ENCODE measurements around the gene SLC25A4.

SLC25A4 gene

DNA sequence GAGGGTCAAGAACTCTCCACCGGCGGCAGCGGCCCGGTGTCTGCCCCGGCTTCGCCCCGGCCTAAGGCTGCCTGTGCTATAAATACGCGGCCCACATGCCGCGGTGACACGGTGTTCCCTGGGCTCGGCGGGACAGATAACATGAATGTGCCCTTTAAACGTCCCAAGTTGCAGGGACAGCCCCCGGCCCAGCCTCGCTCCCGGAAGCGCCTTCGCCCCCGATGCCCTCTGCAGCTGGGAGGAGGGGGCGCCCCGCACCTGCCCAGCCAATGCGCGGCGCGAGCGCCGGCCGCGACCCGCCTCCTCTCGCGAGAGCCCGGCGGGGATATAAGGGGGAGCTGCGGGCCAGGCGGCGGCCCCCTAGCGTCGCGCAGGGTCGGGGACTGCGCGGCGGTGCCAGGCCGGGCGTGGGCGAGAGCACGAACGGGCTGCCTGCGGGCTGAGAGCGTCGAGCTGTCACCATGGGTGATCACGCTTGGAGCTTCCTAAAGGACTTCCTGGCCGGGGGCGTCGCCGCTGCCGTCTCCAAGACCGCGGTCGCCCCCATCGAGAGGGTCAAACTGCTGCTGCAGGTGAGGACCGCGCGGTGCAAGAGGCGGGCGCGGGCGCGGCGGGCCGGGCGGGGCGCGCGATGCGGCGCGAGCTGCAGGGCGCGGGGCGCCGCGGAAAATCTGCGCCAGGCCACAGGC is at the start of gene SLC25A4:
Gene SLC25A4 (plus strand): TSS at position 355 of the 689 bp plus-strand sequence. CDS start 107 bp downstream, at position 462.
- peak; percentile 56 for DNase-seq (ENCODE audit: low read depth, low spot score)
- Histone ChIP-seq H3K4me3 (ENCODE audit: insufficient read length, low read depth) (peak within 1 kb of the TSS; percentile 80), H3K9me3 (ENCODE audit: insufficient read depth, low read length) (no peaks in the 10 kb centered on the region), H3K9ac (ENCODE audit: insufficient read length, low read depth) (peak within 1 kb of the TSS; percentile 85), H3K27me3 (ENCODE audit: insufficient read depth, insufficient read length) (no peaks in the 10 kb centered on the region), H3K36me3 (ENCODE audit: insufficient read depth, insufficient read length, low read length) (peaks cover 31% of the 10 kb centered on the region), H3K4me1 (ENCODE audit: insufficient read depth, insufficient read length) (peaks cover 3% of the 10 kb centered on the region)
- TF ChIP-seq YY1 (IDR thresholded peaks at IDR 0.05; ENCODE audit: insufficient read depth, insufficient read length) (no peak), ZNF274 (IDR thresholded peaks at IDR 0.05; ENCODE audit: low read depth, low read length) (no peak), SUZ12 (IDR thresholded peaks at IDR 0.05; ENCODE audit: extremely low read depth, insufficient read depth, insufficient read length) (no peak)

DNA sequence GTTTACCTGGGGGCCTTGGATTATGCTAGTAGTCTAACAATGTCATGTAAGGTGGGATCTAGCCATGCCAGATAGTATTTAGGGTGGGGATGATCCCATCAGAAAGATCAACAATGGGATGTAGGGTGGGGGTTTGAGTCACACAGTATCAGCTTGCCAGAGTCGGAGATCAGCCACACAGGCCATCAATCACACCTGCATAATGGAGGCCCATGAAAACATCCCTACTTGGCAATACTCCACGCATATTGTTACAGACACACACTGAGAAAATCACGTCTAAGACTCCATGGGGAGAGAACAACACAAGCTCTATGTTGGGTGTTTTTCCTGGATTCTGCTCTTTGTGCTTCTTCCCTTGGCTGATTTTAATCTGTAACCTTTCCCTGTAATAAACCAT is 49.5 kb upstream of the SLC25A4 start:
- no peaks in the 10 kb centered on the region for H3K27me3 ChIP-seq (ENCODE audit: insufficient read depth, insufficient read length)
- H3K4me3 ChIP-seq (ENCODE audit: insufficient read length, low read depth) = no peak overlapping the region
- no peaks in the 10 kb centered on the region for H3K36me3 ChIP-seq (ENCODE audit: insufficient read depth, insufficient read length, low read length)
- no peak for DNase-seq (ENCODE audit: low read depth, low spot score)
- no peaks in the 10 kb centered on the region for H3K9me3 ChIP-seq (ENCODE audit: insufficient read depth, low read length)
- H3K9ac ChIP-seq (ENCODE audit: insufficient read length, low read depth) = no peak overlapping the region
- TF ChIP-seq SUZ12 (IDR thresholded peaks at IDR 0.05; ENCODE audit: extremely low read depth, insufficient read depth, insufficient read length) (no peak), YY1 (IDR thresholded peaks at IDR 0.05; ENCODE audit: insufficient read depth, insufficient read length) (no peak), ZNF274 (IDR thresholded peaks at IDR 0.05; ENCODE audit: low read depth, low read length) (no peak)
- H3K4me1 ChIP-seq (ENCODE audit: insufficient read depth, insufficient read length) = peaks cover 1% of the 10 kb centered on the region

DNA sequence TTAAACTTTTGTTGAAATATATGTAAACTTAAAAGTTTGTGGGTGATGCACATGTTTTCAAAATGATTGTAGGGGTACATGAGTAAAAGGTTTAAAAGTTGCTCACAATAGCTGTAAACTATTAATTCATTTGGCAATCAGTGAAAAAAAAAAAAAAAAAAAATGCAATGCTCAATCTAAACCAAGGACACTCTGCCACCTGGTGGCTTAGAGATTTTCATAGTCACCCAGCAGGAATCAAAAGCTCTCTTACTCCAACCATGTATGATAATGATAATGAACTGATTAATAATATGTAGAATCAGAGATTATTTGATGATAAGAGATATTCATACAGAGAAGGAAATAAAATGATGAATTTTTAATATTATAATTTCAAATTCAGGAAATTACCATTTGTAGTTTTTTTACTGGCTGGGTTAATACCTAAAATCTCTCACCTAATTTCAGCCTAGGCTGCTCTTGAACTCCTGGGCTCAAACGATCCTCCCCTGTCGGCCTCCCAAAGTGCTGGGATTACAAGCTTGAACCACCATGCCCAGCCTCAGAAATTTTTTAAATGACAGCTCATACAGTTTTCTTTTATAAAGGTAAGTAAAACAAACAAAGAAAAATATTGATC is 46.9 kb upstream of the SLC25A4 start:
- Histone ChIP-seq H3K36me3 (ENCODE audit: insufficient read depth, insufficient read length, low read length) (no peaks in the 10 kb centered on the region), H3K27me3 (ENCODE audit: insufficient read depth, insufficient read length) (no peaks in the 10 kb centered on the region), H3K9ac (ENCODE audit: insufficient read length, low read depth) (no peak overlapping the region), H3K4me3 (ENCODE audit: insufficient read length, low read depth) (no peak overlapping the region), H3K4me1 (ENCODE audit: insufficient read depth, insufficient read length) (peaks cover 2% of the 10 kb centered on the region), H3K9me3 (ENCODE audit: insufficient read depth, low read length) (no peaks in the 10 kb centered on the region)
- no peak for DNase-seq (ENCODE audit: low read depth, low spot score)
- TF ChIP-seq YY1 (IDR thresholded peaks at IDR 0.05; ENCODE audit: insufficient read depth, insufficient read length) (no peak), ZNF274 (IDR thresholded peaks at IDR 0.05; ENCODE audit: low read depth, low read length) (no peak), SUZ12 (IDR thresholded peaks at IDR 0.05; ENCODE audit: extremely low read depth, insufficient read depth, insufficient read length) (no peak)

DNA sequence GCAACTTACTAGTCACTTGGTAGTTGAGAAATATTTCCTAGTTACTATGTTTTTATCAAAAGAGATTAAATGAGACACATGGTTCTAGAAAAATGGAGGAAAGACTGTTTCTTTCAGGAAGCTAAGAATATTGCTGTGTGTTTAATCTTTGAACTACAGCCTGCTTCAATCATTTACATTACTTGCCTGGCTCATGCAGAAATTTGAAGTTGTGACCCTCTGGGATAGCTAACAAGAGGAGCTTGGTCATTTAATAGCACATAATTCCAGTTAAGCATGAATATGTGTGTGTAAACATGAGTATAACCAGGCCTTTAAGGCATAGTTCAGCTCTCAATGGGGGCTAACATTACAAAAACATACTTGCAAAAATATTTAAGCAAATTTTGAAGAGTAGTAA is 44.6 kb upstream of the SLC25A4 start:
- H3K27me3 ChIP-seq (ENCODE audit: insufficient read depth, insufficient read length) = no peaks in the 10 kb centered on the region
- no peak for DNase-seq (ENCODE audit: low read depth, low spot score)
- no peak overlapping the region for H3K4me3 ChIP-seq (ENCODE audit: insufficient read length, low read depth)
- H3K9me3 ChIP-seq (ENCODE audit: insufficient read depth, low read length) = no peaks in the 10 kb centered on the region
- H3K9ac ChIP-seq (ENCODE audit: insufficient read length, low read depth) = no peak overlapping the region
- TF ChIP-seq ZNF274 (IDR thresholded peaks at IDR 0.05; ENCODE audit: low read depth, low read length) (no peak), SUZ12 (IDR thresholded peaks at IDR 0.05; ENCODE audit: extremely low read depth, insufficient read depth, insufficient read length) (no peak), YY1 (IDR thresholded peaks at IDR 0.05; ENCODE audit: insufficient read depth, insufficient read length) (no peak)
- H3K4me1 ChIP-seq (ENCODE audit: insufficient read depth, insufficient read length) = peaks cover 2% of the 10 kb centered on the region
- no peaks in the 10 kb centered on the region for H3K36me3 ChIP-seq (ENCODE audit: insufficient read depth, insufficient read length, low read length)

DNA sequence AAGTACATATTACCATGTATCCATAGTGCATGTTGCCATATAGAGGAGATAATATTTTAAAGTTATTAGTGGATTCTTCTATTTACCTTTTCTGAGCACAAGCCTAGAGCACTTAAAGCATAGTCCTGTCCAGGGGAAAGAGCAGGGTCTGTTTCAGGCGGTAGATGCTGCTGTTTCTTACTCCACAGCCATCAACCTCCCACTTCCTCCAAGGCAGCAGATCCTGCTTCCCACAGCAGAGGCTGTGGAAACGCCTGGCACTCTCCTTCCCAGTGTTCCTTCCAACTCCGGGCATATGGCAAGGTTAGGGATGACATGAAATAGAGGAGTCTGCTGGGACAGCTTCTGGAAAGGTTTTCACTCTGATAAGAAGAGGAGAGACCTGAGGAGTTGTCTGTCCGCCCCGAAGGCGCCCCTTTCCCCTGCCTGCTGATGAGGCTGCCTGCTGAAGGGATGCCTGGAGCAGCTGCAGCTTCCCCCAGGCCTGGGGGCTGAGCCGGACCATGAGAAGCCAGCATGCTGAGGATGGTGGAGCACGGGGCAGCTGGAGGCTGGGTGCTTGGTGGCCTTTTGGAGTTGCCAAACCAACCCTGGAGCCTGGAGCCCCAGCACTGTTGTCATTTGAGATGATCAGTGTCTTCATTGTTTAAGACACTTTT is 43.9 kb upstream of the SLC25A4 start:
- no peak overlapping the region for H3K4me3 ChIP-seq (ENCODE audit: insufficient read length, low read depth)
- peaks cover 2% of the 10 kb centered on the region for H3K4me1 ChIP-seq (ENCODE audit: insufficient read depth, insufficient read length)
- TF ChIP-seq SUZ12 (IDR thresholded peaks at IDR 0.05; ENCODE audit: extremely low read depth, insufficient read depth, insufficient read length) (no peak), YY1 (IDR thresholded peaks at IDR 0.05; ENCODE audit: insufficient read depth, insufficient read length) (no peak)
- H3K27me3 ChIP-seq (ENCODE audit: insufficient read depth, insufficient read length) = no peaks in the 10 kb centered on the region
- H3K36me3 ChIP-seq (ENCODE audit: insufficient read depth, insufficient read length, low read length) = no peaks in the 10 kb centered on the region
- DNase-seq (ENCODE audit: low read depth, low spot score) = no peak
- no peaks in the 10 kb centered on the region for H3K9me3 ChIP-seq (ENCODE audit: insufficient read depth, low read length)
- no peak overlapping the region for H3K9ac ChIP-seq (ENCODE audit: insufficient read length, low read depth)

DNA sequence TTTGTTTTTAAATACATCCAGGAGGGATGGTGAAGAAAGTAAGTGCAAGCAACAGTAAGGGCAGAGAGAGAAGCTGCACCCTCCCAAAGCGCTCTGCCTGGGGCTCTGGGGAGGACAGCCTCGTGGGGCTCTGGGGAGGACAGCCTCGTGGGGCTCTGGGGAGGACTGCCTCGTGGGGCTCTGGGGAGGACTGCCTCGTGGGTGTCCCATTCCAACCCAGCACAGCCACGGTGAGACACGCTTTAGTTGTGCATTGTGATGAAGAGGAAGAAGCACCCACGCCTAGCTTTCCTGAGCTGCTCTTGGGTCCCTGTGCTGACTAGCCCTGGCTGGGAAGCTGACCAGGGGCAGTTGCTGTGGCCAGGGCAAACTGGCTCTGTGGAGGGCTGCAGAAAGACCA is 43.1 kb upstream of the SLC25A4 start:
- Histone ChIP-seq H3K4me1 (ENCODE audit: insufficient read depth, insufficient read length) (peaks cover 2% of the 10 kb centered on the region), H3K4me3 (ENCODE audit: insufficient read length, low read depth) (no peak overlapping the region), H3K36me3 (ENCODE audit: insufficient read depth, insufficient read length, low read length) (no peaks in the 10 kb centered on the region), H3K27me3 (ENCODE audit: insufficient read depth, insufficient read length) (no peaks in the 10 kb centered on the region), H3K9me3 (ENCODE audit: insufficient read depth, low read length) (no peaks in the 10 kb centered on the region), H3K9ac (ENCODE audit: insufficient read length, low read depth) (no peak overlapping the region)
- no peak for TF ChIP-seq SUZ12 (IDR thresholded peaks at IDR 0.05; ENCODE audit: extremely low read depth, insufficient read depth, insufficient read length)
- no peak for TF ChIP-seq YY1 (IDR thresholded peaks at IDR 0.05; ENCODE audit: insufficient read depth, insufficient read length)
- TF ChIP-seq ZNF274 (IDR thresholded peaks at IDR 0.05; ENCODE audit: low read depth, low read length) = no peak
- DNase-seq (ENCODE audit: low read depth, low spot score) = no peak

DNA sequence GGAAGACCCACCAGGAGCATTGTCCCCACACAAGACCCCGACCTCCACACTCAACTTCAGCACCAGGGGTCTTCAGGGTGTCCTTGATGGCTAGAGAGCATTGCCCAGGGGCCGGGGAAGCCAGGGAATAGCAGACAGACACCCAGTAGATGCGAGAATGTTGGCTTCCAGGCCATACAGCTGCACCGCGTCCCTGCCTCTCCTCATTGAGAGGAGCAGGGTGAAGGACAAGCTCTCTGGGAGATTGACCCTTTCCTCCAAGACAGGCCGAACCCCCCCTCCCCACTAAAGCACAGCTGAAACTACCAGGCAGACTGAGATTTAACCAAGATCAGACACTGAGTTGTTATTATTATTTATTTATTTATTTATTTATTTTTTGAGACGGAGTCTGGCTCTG is 42.6 kb upstream of the SLC25A4 start:
- Histone ChIP-seq H3K4me1 (ENCODE audit: insufficient read depth, insufficient read length) (peaks cover 2% of the 10 kb centered on the region), H3K9me3 (ENCODE audit: insufficient read depth, low read length) (no peaks in the 10 kb centered on the region), H3K36me3 (ENCODE audit: insufficient read depth, insufficient read length, low read length) (no peaks in the 10 kb centered on the region), H3K27me3 (ENCODE audit: insufficient read depth, insufficient read length) (no peaks in the 10 kb centered on the region), H3K4me3 (ENCODE audit: insufficient read length, low read depth) (no peak overlapping the region), H3K9ac (ENCODE audit: insufficient read length, low read depth) (no peak overlapping the region)
- TF ChIP-seq ZNF274 (IDR thresholded peaks at IDR 0.05; ENCODE audit: low read depth, low read length) (no peak), SUZ12 (IDR thresholded peaks at IDR 0.05; ENCODE audit: extremely low read depth, insufficient read depth, insufficient read length) (no peak), YY1 (IDR thresholded peaks at IDR 0.05; ENCODE audit: insufficient read depth, insufficient read length) (no peak)
- no peak for DNase-seq (ENCODE audit: low read depth, low spot score)
